HG02798 (cell line): ENCODE data around the gene CMTM6.
"Not testable (repeated sequence)": the region's sequence is repeated elsewhere in the genome, so short reads cannot be mapped to it uniquely, and the experiment has no call there.

Experiments
- ATAC-seq: cut with Tn5 transposase; IDR thresholded peaks from one replicate; pipeline ENCODE4 v1.9.1; 2021; ENCODE audit warnings: mild to moderate bottlenecking; ENCODE audit not compliant: unreplicated experiment, poor library complexity

The CMTM6 gene

DNA sequence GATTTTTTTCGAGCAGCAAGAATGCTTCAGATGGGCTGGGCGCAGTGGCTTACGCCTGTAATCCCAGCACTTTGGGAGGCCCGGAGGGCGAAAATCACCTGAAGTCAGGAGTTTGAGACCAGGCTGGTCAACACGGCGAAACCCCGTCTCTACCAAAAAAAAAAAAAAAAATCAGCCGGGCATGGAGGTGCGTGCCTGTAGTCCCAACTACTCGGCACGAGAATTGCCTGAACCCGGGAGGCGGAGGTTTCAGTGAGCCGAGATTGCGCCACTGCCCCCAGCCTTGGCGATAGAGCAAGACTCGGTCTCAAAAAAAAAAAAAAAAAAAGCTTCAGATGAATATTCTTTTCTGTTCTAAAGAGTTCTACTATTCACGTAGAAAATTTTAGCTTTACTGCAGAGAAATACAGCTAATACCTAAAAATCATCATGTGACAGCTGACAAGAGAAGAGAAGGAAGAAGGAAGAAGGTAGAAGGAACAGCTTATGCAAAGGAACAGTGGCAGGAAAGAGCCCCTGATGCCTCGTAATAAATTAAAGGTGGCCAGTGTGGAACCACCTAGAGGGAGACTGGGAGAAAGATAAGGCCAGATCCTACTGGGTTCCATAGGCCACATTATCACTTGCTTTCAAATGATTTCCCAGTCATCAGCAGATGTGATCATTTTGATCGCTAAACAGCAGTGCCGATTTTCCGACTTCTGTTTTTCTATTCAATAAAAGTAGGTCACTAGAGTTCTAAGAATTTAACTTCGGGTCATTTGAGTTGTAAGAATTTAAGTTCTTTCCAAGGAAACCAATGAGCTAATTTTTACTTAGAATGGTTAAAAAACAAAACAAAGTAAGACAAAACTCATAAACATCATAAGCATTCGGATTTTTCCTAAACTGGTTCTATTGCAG lies 1.5 kb downstream of the CMTM6 start:
- no peak for ATAC-seq

DNA sequence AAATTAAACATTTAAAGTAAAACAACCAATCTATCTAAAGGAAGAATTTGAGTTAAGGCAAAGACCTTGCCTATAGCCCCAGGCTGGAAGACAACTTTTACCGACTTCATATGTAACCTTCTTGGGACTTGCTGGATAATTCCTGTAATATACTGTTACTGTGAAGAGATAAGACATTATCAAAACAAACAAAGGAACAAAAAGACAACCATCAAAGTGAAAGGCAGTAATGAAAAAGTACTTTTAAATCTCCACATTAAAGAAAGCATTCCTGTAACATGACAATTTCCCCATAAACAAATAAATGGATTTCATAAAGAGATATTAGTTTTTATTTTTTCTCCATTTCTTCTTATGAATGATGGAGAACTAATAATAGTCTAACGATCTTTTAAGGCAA lies 2.4 kb downstream of the CMTM6 start:
- ATAC-seq = no peak

DNA sequence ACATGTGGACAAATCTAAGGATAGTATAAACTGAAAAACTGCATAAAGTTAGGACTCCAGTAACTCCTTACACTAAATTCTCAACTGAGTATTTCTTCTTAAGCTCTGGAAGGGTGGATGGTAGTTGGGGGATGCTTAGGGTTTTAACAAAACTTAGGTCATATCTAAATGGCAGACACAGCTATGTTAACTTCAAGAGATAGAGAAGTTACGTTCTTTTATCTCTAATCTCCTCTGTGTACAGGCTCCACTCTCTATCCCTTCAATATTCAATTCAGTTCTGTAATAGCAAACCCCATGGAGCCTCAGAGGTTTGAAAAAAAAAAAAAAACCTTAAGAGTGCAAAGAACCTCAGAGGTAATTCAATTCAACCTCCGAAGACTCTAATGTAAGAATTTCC lies 3.1 kb downstream of the CMTM6 start:
- ATAC-seq = no peak

DNA sequence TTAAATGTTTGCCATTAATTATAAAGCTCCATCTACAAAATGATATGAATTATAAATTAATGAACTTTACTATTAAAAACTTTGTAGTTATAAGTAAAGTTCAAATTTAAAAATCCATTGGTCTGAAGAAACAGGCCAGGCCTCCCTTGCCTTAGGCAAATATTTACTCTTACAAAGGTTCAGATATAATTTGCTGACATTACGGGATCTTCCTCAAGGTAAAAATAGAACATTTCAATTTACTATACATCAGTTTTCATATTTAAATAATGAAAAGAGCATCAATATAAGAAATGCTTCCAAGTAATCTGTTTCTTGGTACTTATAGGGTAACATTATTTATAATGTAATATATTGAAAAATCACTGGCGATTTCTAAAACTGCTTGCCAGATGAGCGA lies 3.7 kb downstream of the CMTM6 start:
- ATAC-seq = no peak

DNA sequence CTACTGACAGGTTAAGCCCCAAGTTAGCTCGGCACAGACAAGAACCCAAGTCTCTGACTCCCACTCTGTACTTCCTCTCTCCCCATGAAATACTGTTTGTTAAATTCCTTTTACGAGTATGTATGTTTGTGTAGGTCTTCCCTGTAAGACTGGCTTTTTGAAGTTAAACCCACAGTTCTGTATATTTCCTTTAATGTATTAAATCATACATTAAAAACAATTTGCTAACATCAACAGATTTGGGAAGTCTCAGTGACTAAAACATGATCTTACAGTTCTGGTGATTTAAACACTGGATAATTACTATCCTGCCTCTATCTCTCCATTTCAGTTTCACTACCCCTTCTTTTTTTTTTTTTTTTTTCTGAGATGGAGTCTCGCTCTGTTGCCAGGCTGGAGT lies 4.4 kb downstream of the CMTM6 start:
- ATAC-seq = no peak

DNA sequence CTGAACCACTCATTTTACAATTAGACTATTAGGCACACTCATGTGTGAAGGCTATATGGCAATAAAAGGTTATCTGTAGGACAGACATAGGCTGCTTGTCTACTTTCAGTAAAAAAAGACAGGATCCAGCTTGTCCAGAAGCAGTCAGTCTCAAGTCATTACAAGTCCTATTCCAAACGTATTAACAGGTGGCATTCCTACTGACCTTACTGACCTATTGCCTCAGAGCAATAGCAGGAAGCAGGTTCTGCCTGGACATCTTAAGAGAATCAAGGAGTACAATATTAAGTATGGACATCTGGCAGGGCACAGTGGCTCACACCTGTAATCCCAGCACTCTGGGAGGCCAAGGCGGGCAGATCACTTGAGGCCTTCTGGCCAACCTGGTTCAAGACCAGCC lies 7.0 kb downstream of the CMTM6 start:
- no peak for ATAC-seq

DNA sequence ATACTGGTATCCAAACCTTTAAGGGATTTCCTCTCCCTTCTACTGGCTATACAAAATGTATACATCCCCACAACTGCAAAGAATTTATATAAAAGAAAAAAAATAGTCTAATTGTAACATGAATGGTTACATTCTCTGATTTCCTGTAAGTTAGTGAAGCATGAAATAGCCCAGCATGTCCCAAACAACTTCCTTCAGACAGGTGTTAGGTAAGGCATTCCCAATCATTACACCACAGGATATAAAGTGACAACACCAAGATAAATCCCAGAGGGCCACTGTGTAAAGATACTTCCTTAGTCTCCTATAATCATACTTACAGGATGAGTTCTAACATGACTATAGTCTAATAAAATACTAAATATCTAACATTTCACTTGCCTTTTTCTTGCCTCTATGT lies 7.6 kb downstream of the CMTM6 start:
- no peak for ATAC-seq

DNA sequence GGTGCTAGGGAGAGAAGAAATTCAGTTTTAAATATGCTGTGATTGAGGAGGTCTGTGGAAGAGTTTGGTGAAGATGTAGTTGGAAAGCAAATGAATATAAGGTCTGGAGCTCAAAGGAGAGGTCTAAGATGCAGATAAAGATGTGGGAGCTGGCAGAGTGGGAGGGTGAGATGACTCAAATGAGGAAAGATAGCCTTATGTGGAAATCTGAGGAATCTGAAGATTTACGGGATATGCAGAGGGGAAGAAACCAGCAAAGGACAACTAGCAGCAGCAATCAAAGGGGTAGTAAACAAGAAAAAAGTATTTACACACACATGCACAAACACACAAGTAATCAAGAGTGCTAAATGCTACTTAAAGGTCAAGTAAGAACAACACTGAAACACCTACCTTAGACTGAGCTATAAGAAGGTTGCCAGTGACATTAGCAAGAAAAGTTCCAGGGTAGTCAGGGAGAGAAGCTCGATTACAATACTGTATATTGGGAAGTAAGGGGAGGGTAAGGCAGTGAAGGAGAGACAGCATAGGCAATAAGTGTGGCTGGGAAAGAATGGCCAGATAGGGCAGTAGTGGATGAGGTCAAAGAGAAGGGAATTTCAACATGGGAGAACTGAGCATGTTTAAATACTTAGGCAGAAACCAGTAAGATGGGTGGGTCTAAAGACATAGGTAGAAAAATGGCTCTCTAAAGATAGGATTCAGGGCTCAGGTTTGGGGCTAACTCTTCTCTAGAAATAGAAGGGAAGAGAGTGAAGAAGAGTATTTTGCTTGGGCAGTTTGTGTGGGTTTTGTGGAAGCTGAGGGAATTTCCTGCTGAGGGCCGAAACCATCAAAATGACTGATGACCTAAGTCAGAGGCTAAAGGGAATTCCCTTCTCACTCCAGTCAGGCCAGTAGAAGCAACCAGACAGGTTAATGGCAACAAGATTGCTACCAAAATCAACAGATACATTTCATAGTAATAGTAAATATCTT lies 8.9 kb downstream of the CMTM6 start:
- ATAC-seq = peak; percentile 87

DNA sequence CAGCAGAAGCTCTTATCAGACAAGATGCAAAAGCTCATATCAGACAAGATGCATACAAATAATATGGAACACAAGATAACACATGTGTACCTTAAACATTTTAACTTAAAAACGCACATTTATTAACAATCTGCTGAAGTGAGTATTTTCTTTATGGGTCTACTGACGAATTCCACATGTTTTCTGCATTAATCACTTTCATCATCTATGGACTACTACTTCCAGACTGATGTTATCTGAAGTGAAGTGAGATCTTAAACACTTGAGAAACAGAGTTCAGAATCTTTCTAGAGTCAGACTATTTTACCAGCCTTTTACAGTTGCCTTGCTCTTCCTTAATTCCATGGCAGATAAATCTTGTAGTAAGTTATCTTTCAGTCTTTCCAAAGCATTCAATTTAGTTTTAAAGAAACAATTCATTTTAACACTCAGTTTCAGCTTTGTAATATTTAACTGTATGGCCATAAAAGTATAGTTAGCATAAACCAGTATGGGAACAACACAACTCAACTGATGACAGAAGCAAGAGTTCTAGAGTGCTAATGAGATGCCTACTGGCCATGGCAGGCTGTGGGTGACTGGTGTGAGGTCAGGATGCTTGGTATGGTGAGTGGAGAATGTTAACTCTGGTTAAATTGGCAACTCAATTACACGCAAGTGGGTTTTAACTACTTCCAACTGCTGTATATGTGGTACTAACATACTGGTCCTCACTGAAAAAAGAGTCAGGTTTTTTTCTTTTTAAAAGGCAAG lies 9.8 kb downstream of the CMTM6 start:
- ATAC-seq = no peak

DNA sequence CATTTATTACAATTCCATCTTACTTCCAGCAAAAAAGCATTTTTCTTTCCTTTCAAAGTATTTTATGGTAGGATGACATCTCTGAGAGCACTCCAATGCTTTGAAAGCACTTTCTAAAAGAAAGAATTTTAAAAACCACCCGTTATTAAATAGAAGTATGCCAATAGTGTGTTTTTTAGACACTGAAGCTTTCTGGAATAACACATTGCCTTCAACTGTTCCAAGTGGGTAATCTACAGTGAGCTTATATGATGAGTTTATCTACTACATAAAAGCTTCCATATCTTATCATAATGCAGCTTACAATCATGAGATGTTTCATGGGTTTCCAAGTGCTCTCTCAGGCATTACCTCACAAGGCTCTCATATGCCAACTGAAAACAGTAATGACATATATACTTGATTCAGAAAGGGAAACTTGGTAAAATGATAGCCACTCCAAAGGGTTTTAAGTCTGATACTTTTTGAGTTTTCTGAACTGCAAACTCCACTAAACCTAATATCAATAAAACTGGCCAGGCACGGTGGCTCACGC lies 14.1 kb downstream of the CMTM6 start:
- no peak for ATAC-seq

DNA sequence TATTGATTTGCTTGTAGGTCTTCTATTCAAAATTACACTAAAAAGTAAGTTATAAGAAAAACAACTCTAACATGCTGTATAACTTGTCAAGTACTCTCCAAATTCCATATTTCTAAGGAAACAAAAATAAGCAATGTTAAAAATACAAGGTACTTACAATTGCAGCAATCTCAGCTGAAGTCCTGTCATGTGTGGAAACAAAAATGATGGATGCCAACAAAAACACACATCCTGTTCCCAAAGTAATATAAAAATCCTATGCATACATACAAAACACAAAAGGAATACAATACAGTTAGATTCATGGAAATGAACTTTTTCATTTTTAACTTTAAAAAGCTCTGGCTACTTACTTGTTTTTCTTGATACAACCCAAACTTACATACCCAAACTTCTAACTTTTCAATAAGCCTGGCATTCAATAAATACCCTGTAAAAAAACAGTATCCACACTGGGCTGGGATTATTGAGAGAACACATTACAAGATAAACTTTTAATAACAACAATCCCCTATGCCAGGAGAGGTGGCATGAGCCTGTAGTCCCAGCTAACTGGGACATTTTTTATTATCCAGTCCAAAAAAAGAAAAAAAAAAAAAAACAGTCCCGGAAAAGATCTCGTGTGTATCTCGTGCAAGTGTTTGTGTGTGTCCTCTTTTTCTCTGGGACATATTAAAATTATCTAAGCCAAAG lies 14.7 kb downstream of the CMTM6 start:
- no peak for ATAC-seq

DNA sequence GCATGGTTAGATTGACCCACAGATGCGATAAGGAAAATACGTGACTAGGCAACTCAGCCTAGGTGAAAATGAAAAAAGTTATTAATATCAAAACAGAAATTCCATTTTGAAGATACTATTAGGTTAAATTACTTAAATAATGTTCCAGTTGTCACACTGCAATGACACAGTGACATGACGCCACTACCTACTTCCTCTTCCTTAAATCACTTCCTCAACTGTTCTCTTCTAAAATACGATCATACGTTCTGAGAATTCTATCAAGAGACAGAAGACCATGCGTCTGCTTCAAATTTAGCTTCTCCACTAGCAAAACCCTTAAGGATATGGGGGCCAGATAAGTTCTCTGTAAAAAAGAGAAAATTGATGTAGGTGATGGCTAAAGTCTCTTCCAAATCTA lies 18.2 kb downstream of the CMTM6 start:
- no peak for ATAC-seq

DNA sequence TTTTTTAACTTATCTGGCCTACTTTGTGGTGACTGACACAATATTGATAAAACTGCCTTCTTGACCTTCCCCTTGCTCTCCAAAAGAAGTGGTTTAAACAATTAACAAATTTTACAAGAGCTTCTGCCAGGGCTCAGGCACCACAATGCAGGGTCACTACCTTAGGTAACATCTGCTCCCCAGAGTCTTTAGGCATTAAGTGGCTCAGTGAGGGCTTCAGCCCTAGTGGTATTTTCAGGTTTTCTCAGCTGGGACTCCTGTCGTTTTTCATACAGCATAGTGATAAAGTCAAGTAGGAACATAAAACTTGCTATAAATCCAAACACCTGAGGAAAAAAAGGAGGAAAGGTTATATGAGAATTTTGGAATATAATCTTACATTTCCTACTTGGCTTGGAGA lies 18.9 kb downstream of the CMTM6 start:
- no peak for ATAC-seq

DNA sequence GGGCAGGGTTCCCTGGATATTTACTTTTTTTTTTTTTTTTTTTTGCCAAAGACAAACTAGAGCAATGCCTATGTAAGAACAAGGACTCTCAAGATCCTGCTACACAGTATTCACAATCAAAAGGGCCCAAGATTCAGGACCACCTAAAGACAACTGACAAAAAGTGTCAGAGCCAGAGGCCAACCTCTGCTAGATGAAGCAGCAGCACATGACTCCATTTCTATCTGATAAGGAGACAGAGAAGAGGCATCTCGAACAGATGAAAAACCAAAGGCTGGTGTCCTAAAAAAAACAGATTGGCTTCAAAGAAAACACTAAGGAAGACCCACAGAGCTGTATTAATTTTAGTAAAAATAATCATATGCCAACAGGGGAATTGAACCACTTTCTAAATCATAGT lies 20.0 kb downstream of the CMTM6 start:
- ATAC-seq = no peak

DNA sequence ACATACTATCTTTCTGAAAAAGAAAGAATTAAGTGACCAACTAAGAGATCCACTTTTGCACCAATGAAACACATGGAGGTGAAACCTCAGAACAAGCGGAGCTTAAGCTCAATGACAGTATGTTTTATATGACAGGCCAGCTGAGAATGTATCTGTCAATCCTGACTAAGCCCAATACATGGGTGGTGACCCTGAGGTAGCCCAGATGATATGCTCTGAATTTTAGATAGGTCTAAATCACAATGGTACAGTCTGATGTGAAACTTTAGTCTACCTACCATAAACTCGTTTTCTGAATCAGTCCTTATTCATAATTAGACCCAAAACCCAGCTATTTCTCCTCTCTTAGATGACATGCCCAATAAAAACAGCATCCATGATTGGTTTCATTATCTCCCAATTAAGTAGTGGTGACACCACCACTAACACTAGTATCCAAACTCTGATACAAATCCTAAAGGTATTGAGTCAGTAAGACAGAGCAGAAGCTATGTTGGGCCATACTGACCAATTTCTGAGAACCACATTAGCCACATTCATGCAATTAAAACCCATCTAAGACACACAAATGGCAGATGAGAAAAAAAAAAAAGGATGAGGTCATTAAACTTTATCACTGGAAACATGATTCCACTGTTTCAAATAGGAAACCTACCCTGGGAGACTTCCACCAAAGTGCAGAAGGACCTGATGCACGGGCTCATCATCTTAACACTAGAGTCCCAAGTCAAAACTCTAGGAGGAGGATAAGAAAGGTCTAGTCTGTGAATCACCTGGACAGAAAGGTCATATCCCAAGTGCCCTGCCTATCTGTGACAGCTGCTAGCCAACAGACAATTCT lies 20.6 kb downstream of the CMTM6 start:
- ATAC-seq = no peak

DNA sequence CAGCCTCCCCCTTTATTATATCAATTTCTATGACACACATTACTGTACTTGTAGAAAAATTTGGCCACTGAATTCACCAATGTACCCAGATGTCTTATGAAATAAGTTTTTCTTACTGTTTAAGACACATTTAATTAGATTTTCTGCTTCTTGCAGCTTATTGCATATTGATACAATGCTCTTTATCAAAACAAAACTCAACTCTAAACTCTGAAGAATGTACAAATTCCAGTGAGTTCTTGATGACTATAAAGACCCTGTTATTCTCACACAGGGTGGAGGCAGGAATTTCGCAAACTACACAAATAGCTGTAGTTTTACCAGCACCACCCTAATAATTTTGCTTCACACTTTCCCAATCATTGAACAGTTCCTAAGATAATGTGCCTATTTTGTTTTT lies 22.0 kb downstream of the CMTM6 start:
- no peak for ATAC-seq

DNA sequence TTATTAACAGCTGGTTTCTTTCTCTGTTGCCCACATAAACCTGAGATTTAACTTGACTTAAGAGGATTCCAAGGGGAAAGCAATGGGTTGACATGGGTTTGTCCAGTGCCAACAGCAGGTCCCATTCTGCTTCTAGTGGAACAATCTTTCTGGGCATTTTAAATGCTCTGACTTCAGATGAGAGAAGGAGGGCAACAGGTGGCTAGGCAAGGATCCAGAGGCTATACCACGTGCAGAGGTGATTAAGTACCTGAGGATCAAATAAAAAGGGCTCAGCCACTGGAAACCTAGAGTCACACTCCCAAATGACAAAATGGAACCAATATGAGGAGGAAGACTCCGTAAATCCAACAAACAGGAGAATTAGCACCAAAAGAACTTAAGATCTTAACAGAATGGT lies 28.5 kb downstream of the CMTM6 start:
- ATAC-seq = no peak

DNA sequence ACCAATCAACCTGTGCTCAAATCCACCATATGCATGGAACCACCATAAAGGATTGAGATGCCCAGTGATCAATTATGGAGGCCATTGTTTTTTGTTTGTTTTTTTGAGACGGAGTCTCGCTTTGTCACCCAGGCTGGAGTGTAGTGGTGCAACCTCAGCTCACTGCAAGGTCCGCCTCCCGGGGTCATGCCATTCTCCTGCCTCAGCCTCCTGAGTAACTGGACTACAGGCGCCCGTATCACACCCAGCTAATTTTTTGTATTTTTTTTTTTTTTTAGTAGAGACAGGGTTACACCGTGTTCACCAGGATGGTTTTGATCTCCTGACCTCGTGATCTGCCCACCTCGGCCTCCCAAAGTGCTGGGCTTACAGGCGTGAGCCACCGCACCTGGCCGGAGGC lies 30.5 kb downstream of the CMTM6 start:
- ATAC-seq = not testable (repeated sequence)

DNA sequence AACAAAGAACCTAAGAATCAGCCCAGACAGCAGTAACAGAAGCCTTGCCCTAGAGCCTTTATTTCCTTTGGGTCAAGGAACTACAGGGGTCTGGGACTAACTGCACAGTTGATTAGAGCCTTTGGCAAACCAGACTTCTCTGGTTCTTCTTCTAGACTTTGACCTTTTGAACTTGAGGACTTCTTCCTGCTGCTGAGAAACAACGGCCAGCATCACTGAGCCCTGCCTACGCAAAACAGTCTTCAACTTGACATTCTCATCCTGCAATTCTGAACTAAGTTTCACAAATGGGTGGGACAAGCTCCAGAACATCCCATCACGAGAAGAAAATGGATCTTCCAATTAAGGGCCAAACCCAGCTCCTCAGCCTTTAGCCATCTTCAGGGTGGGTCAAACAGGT lies 31.4 kb downstream of the CMTM6 start:
- ATAC-seq = no peak
